Activated CD4-positive, alpha-beta T cell treated with anti-CD3 and anti-CD28 coated beads, Interleukin-2, amount 10 ng/mL, durations not matched to agents 7 days and 5 days (primary cell): ENCODE data around the gene DECR2. TPM values are rescaled to one million over a fixed set of nuclear protein-coding genes. Genes with fewer than 3 reads are reported as not detected.

Experiments
- CTCF ChIA-PET: fragments of 350-600 bp; sonication (Branson Sonifier 250); formaldehyde crosslinking; loops from one replicate; lab custom pipeline; 2021; ENCODE audit warnings: antibody characterized with exemption; lab: Charles Lee
- POLR2A ChIA-PET: fragments of 350-600 bp; sonication (Branson Sonifier 250); formaldehyde crosslinking; loops from one replicate; lab custom pipeline; 2021; ENCODE audit warnings: antibody characterized with exemption; lab: Charles Lee
- DNase-seq: peaks from one replicate; pipeline ENCODE4 v3.0.0-alpha.2; 2020
- H3K27ac Mint-ChIP-seq: one replicate; pipeline ENCODE4 v1.8.0; 2021; ENCODE audit warnings: mild to moderate bottlenecking, moderate library complexity, mixed read lengths
- H3K27me3 Mint-ChIP-seq: one replicate; pipeline ENCODE4 v1.8.0; 2021; ENCODE audit warnings: mixed read lengths
- H3K36me3 Mint-ChIP-seq: one replicate; pipeline ENCODE4 v1.8.0; 2021; ENCODE audit warnings: low read depth, mixed read lengths
- H3K4me1 Mint-ChIP-seq: one replicate; pipeline ENCODE4 v1.8.0; 2021; ENCODE audit warnings: mixed read lengths
- H3K4me3 Mint-ChIP-seq: one replicate; pipeline ENCODE4 v1.8.0; 2021; ENCODE audit warnings: mild to moderate bottlenecking, moderate library complexity, mixed read lengths
- H3K9me3 Mint-ChIP-seq: one replicate; pipeline ENCODE4 v1.8.0; 2021; ENCODE audit warnings: mixed read lengths
- total RNA-seq, 2 experiments: library from RNA; stranded (reverse); gene quantifications; one replicate each; pipeline ENCODE4 v1.2.3, GENCODE V29; 2021

The DECR2 gene
- total RNA-seq, 2 experiments from 2014 or later = 5.3 to 6.9 TPM

GRCh38 chr16:369866-370436 is 31.7 kb upstream of the DECR2 start:
- H3K36me3 Mint-ChIP-seq = peaks cover 17% of the 10 kb centered on the region
- ChIA-PET POLR2A (interaction anchor here (1.0 kb wide), 1 partner anchor 11 kb away, joined by 3 read pairs; no protein-coding TSS in a partner anchor), CTCF (interaction anchor here (0.6 to 1.5 kb wide), 5 partner anchors 8 to 304 kb away, joined by 3 to 5 read pairs (median 3); no protein-coding TSS in a partner anchor)
- no peak for DNase-seq
- peaks cover 20% of the 10 kb centered on the region for H3K4me1 Mint-ChIP-seq
- H3K27me3 Mint-ChIP-seq = no peaks in the 10 kb centered on the region
- no peaks in the 10 kb centered on the region for H3K9me3 Mint-ChIP-seq
- peak overlapping the region; percentile 68 for H3K4me3 Mint-ChIP-seq
- H3K27ac Mint-ChIP-seq = peak overlapping the region; percentile 75

- Mint-ChIP-seq H3K27ac (peak within 1 kb of the TSS; percentile 96), H3K27me3 (no peaks in the 10 kb centered on the region), H3K36me3 (peaks cover 17% of the 10 kb centered on the region), H3K9me3 (no peaks in the 10 kb centered on the region), H3K4me3 (peak within 1 kb of the TSS; percentile 95), H3K4me1 (peaks cover 20% of the 10 kb centered on the region)
- DNase-seq = peak; percentile 96
- POLR2A ChIA-PET = interaction anchor here (1.0 kb wide), 1 partner anchor 10 kb away, joined by 3 read pairs; no protein-coding TSS in a partner anchor
- CTCF ChIA-PET = interaction anchor here (0.6 to 1.5 kb wide), 4 partner anchors 8 to 305 kb away, joined by 3 to 5 read pairs (median 3); no protein-coding TSS in a partner anchor
Measured at GRCh38 chr16:370443-370842, 31.2 kb upstream of the DECR2 start, which contains the start of gene MRPL28. Gene MRPL28, minus strand, starts transcription at chr16:370538. Its CDS starts 320 bp downstream, at chr16:370218.

GRCh38 chr16:370979-371514 is 30.6 kb upstream of the DECR2 start:
- Mint-ChIP-seq H3K27ac (peak overlapping the region; percentile 96), H3K27me3 (no peaks in the 10 kb centered on the region), H3K9me3 (no peaks in the 10 kb centered on the region), H3K36me3 (peaks cover 17% of the 10 kb centered on the region), H3K4me1 (peaks cover 20% of the 10 kb centered on the region), H3K4me3 (peak overlapping the region; percentile 95)
- no peak for DNase-seq
- ChIA-PET POLR2A (interaction anchor here (1.0 kb wide), 1 partner anchor 10 kb away, joined by 3 read pairs; no protein-coding TSS in a partner anchor), CTCF (interaction anchor here (0.5 to 1.5 kb wide), 5 partner anchors 9 to 1530 kb away, joined by 3 to 5 read pairs (median 3); no protein-coding TSS in a partner anchor)

- CTCF ChIA-PET = interaction anchor here (0.8 to 1.5 kb wide), 2 partner anchors 254 to 306 kb away, joined by 3 read pairs; no protein-coding TSS in a partner anchor
- Mint-ChIP-seq H3K27me3 (no peaks in the 10 kb centered on the region), H3K27ac (peak overlapping the region; percentile 69), H3K4me3 (no peak overlapping the region), H3K9me3 (no peaks in the 10 kb centered on the region), H3K36me3 (peaks cover 17% of the 10 kb centered on the region), H3K4me1 (peaks cover 20% of the 10 kb centered on the region)
- DNase-seq = no peak
- POLR2A ChIA-PET = no interaction called here
Measured at GRCh38 chr16:371515-372301, 30.0 kb upstream of the DECR2 start.

GRCh38 chr16:372302-372983 is 29.2 kb upstream of the DECR2 start:
- H3K4me3 Mint-ChIP-seq = no peak overlapping the region
- CTCF ChIA-PET = no interaction called here
- no peaks in the 10 kb centered on the region for H3K9me3 Mint-ChIP-seq
- peaks cover 12% of the 10 kb centered on the region for H3K36me3 Mint-ChIP-seq
- H3K27me3 Mint-ChIP-seq = no peaks in the 10 kb centered on the region
- H3K4me1 Mint-ChIP-seq = peaks cover 20% of the 10 kb centered on the region
- peak overlapping the region; percentile 69 for H3K27ac Mint-ChIP-seq
- POLR2A ChIA-PET = no interaction called here
- no peak for DNase-seq

- no peak overlapping the region for H3K4me3 Mint-ChIP-seq
- no peaks in the 10 kb centered on the region for H3K9me3 Mint-ChIP-seq
- peaks cover 12% of the 10 kb centered on the region for H3K36me3 Mint-ChIP-seq
- no peak for DNase-seq
- no peak overlapping the region for H3K27ac Mint-ChIP-seq
- POLR2A ChIA-PET = no interaction called here
- H3K4me1 Mint-ChIP-seq = peaks cover 20% of the 10 kb centered on the region
- CTCF ChIA-PET = no interaction called here
- H3K27me3 Mint-ChIP-seq = no peaks in the 10 kb centered on the region
Measured at GRCh38 chr16:373020-373598, 28.6 kb upstream of the DECR2 start.

GRCh38 chr16:373848-374615 is 27.7 kb upstream of the DECR2 start:
- Mint-ChIP-seq H3K36me3 (peaks cover 9% of the 10 kb centered on the region), H3K9me3 (no peaks in the 10 kb centered on the region), H3K27ac (no peak overlapping the region), H3K27me3 (no peaks in the 10 kb centered on the region), H3K4me1 (peaks cover 17% of the 10 kb centered on the region), H3K4me3 (no peak overlapping the region)
- DNase-seq = no peak
- POLR2A ChIA-PET = no interaction called here
- CTCF ChIA-PET = no interaction called here

GRCh38 chr16:374616-374926 is 27.1 kb upstream of the DECR2 start:
- Mint-ChIP-seq H3K9me3 (no peaks in the 10 kb centered on the region), H3K27me3 (no peaks in the 10 kb centered on the region), H3K4me1 (peaks cover 14% of the 10 kb centered on the region), H3K27ac (no peak overlapping the region), H3K4me3 (no peak overlapping the region), H3K36me3 (peaks cover 9% of the 10 kb centered on the region)
- POLR2A ChIA-PET = no interaction called here
- CTCF ChIA-PET = no interaction called here
- no peak for DNase-seq

- Mint-ChIP-seq H3K27ac (no peak overlapping the region), H3K27me3 (no peaks in the 10 kb centered on the region), H3K4me3 (no peak overlapping the region), H3K4me1 (peaks cover 16% of the 10 kb centered on the region), H3K36me3 (peaks cover 11% of the 10 kb centered on the region), H3K9me3 (no peaks in the 10 kb centered on the region)
- ChIA-PET CTCF (interaction anchor here (0.6 kb wide), 2 partner anchors 94 to 146 kb away, joined by 3 read pairs; no protein-coding TSS in a partner anchor), POLR2A (no interaction called here)
- no peak for DNase-seq
Measured at GRCh38 chr16:375212-375611, 26.5 kb upstream of the DECR2 start.

GRCh38 chr16:375927-376816 is 25.5 kb upstream of the DECR2 start:
- peaks cover 8% of the 10 kb centered on the region for H3K36me3 Mint-ChIP-seq
- H3K4me1 Mint-ChIP-seq = peaks cover 12% of the 10 kb centered on the region
- no peak overlapping the region for H3K27ac Mint-ChIP-seq
- H3K27me3 Mint-ChIP-seq = no peaks in the 10 kb centered on the region
- ChIA-PET CTCF (interaction anchor here (0.5 to 0.6 kb wide), 3 partner anchors 95 to 176 kb away, joined by 3 read pairs; no protein-coding TSS in a partner anchor), POLR2A (no interaction called here)
- H3K9me3 Mint-ChIP-seq = no peaks in the 10 kb centered on the region
- DNase-seq = no peak
- no peak overlapping the region for H3K4me3 Mint-ChIP-seq
